AG10803 (cell line): ENCODE results near the gene JAKMIP1.

Source experiments
- DNase-seq: peaks from one replicate; pipeline ENCODE4 v3.0.0; 2010; ENCODE audit warnings: low read depth
- H3K4me3 ChIP-seq: 2 replicates; pipeline ENCODE4 v1.5.1; 2011; ENCODE audit warnings: mild to moderate bottlenecking, low read length, control low read depth
- CTCF ChIP-seq: conservative IDR thresholded peaks from 2 replicates; pipeline ENCODE4 v1.5.1; 2011; ENCODE audit warnings: mild to moderate bottlenecking, low read length, control low read depth, inconsistent platforms

The JAKMIP1 gene

GRCh38 chr4:6112606-6113290 lies 87.6 kb downstream of the JAKMIP1 start:
- DNase-seq: no peak
- H3K4me3 ChIP-seq: no peak overlapping the region
- no peak for TF ChIP-seq CTCF

GRCh38 chr4:6111354-6111960 lies 88.9 kb downstream of the JAKMIP1 start:
- no peak overlapping the region for H3K4me3 ChIP-seq
- TF ChIP-seq CTCF: no peak
- no peak for DNase-seq

- H3K4me3 ChIP-seq: no peak overlapping the region
- no peak for TF ChIP-seq CTCF
- no peak for DNase-seq
Measured at GRCh38 chr4:6110681-6111353, 89.5 kb downstream of the JAKMIP1 start.

GRCh38 chr4:6109842-6110560 lies 90.3 kb downstream of the JAKMIP1 start:
- no peak for TF ChIP-seq CTCF
- no peak for DNase-seq
- H3K4me3 ChIP-seq: no peak overlapping the region

GRCh38 chr4:6107886-6108285 lies 92.5 kb downstream of the JAKMIP1 start:
- H3K4me3 ChIP-seq: no peak overlapping the region
- DNase-seq: no peak
- TF ChIP-seq CTCF: no peak

- no peak for DNase-seq
- TF ChIP-seq CTCF: no peak
- H3K4me3 ChIP-seq: no peak overlapping the region
Measured at GRCh38 chr4:6107114-6107791, 93.1 kb downstream of the JAKMIP1 start.
